Mammary epithelial cell (primary cell): ENCODE measurements around the gene PPIL1.

Source experiments
- EZH2 ChIP-seq: IDR thresholded peaks from 2 replicates; pipeline ENCODE4 v1.6.1; 2012; ENCODE audit warnings: low read length, inconsistent platforms, borderline replicate concordance
- TF ChIP-seq, protein P1 (sequence below), 2 donors: IDR thresholded peaks in 1 of 2; conservative IDR thresholded peaks in 1 of 2; 2 replicates each; pipeline ENCODE4 v1.5.1; 2011 to 2012; ENCODE audit warnings: inconsistent platforms in 2 of 2, low read length in 2 of 2, mild to moderate bottlenecking in 2 of 2, control low read depth in 1 of 2, low read depth in 1 of 2; ENCODE audit not compliant: insufficient read depth in 1 of 2; ENCODE audit errors: extremely low read depth in 1 of 2

- TF ChIP-seq, protein P1, sequence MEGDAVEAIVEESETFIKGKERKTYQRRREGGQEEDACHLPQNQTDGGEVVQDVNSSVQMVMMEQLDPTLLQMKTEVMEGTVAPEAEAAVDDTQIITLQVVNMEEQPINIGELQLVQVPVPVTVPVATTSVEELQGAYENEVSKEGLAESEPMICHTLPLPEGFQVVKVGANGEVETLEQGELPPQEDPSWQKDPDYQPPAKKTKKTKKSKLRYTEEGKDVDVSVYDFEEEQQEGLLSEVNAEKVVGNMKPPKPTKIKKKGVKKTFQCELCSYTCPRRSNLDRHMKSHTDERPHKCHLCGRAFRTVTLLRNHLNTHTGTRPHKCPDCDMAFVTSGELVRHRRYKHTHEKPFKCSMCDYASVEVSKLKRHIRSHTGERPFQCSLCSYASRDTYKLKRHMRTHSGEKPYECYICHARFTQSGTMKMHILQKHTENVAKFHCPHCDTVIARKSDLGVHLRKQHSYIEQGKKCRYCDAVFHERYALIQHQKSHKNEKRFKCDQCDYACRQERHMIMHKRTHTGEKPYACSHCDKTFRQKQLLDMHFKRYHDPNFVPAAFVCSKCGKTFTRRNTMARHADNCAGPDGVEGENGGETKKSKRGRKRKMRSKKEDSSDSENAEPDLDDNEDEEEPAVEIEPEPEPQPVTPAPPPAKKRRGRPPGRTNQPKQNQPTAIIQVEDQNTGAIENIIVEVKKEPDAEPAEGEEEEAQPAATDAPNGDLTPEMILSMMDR (conservative IDR thresholded peaks at IDR 0.05 in 1 of 2, IDR thresholded peaks at IDR 0.05 in 1 of 2; ENCODE audit: extremely low read depth in 1 of 2, insufficient read depth in 1 of 2, low read depth in 1 of 2, low read length in 2 of 2), result no peak
- TF ChIP-seq EZH2, result no peak
Measured at GRCh38 chr6:36845233-36845632, 29.4 kb downstream of the PPIL1 start.
